ENCODE measurements around the gene DCLRE1A.

- TF ChIP-seq POLR2A (IDR thresholded peaks at IDR 0.05; ENCODE audit: low read depth, low read length) = no peak
- no peak for TF ChIP-seq BHLHE40 (IDR thresholded peaks at IDR 0.05; ENCODE audit: borderline replicate concordance in 1 of 2, low read depth in 2 of 2, low read length in 1 of 2)
- peak in 2 of 3 experiments; percentile 8 to 19; a peak in 1 of 6 replicates for TF ChIP-seq CTCF (IDR thresholded peaks at IDR 0.05 in 2 of 3, conservative IDR thresholded peaks at IDR 0.05 in 1 of 3; ENCODE audit: control insufficient read depth in 2 of 3, extremely low read depth in 1 of 3, insufficient read depth in 1 of 3, low read depth in 3 of 3, low read length in 3 of 3)
- no peak for TF ChIP-seq MXI1 (IDR thresholded peaks at IDR 0.05; ENCODE audit: low read depth, low read length)
Measured at GRCh38 chr10:113820507-113820906, 33.4 kb downstream of the DCLRE1A start.

Measured in GM12878 (cell line).